Activated CD4-positive, alpha-beta T cell treated with anti-CD3 and anti-CD28 coated beads, Interleukin-10, Interleukin-2, amounts not matched to agents 100 ng/mL and 50 ng/mL, durations not matched to agents 16 hours and 8 hours (primary cell): ENCODE results near the gene NPC2.
"Not testable (repeated sequence)": the region's sequence is repeated elsewhere in the genome, so short reads cannot be mapped to it uniquely, and the experiment has no call there.

Experiments used
- DNase-seq: peaks from one replicate; pipeline ENCODE4 v3.0.0-alpha.2; 2020

The NPC2 gene

DNA sequence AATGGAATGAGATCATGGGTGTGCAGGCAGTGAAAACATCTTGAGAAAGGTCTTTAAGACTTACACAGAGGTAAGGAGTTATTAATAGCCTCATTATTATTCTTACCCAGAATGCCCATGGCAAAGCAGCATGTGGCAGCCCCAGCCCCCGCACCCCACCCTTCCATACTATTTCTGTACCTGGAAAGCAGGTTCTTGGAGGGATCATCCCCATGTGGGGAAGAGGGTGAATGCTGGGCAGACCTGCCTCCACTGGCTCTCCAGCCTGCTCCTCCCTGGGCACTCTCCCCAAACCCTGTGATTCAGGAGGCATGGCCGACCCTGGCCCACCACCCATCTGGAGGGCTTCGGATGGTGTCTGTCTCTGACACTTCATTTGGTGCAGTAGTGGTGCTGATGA lies 28.3 kb downstream of the NPC2 start:
- no peak for DNase-seq

GRCh38 chr14:74463697-74464096 lies 29.4 kb downstream of the NPC2 start:
- DNase-seq = no peak

- DNase-seq = no peak
Observed at GRCh38 chr14:74462993-74463392, 30.1 kb downstream of the NPC2 start.

- DNase-seq = no peak
Observed at GRCh38 chr14:74459976-74460375, 33.1 kb downstream of the NPC2 start.

- peak; percentile 22 for DNase-seq
Observed at GRCh38 chr14:74459289-74459946, 33.7 kb downstream of the NPC2 start.

DNA sequence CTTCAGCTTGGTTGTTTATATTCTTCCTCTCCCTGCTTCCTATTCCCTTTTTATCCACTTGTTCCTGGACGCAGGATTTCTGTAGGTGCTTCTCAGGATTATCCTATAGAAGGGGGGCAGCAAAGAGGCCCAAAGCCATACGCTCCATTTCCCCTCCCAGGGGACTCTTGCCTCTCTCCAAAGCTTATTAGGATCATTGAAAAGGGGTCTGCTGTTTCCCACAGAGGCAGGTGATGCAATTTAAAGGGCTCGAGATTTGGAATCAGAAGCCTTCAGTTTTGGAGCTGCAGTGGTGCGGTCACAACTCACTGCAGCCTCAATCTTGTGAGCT lies 35.6 kb downstream of the NPC2 start:
- DNase-seq = no peak

DNA sequence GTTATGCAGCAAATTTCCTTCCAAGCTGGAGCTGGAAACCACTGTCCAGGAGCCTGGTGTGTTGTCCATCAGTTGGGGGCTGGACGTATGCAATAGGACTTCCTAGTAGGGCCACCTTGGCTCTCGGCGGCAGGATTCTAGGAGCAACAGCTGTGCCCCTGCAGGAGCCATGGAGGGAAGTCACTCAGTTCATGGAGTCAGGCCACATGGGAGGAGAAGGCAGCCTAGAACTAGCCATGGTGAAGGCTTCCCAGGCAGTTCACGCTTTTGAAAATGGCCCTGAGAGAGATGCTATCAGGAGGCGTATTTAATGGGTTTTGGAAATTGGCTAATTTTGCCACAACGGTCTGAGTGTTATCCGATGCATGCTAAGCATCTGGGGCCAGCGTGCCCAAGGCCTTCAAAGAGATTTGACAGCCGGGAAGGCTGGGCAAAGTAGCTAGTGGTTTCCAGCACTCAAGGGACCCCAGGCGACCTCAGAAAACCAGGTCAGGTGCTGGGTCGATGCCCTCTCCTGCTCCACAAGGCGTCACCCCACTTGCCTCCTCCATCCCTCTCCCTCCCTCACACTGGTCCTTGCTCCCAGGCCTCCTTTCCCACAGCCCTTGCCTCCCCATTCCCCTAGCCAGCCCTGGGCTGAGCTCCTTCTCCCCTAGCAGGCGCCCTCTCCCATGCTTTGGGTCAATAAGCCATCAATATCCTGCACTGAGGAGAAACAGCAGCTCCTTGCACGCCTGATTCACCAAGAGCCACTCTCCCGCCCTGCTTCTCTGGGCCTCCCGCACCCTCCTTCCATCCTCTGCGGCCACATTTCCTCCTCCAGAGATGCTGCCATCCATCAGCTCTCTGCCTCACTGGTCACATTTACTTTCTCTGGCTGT lies 36.2 kb downstream of the NPC2 start:
- no peak for DNase-seq

GRCh38 chr14:74454397-74454796 lies 38.7 kb downstream of the NPC2 start:
- not testable (repeated sequence) for DNase-seq

- DNase-seq = no peak
Observed at GRCh38 chr14:74444866-74445265, 48.2 kb downstream of the NPC2 start.

DNA sequence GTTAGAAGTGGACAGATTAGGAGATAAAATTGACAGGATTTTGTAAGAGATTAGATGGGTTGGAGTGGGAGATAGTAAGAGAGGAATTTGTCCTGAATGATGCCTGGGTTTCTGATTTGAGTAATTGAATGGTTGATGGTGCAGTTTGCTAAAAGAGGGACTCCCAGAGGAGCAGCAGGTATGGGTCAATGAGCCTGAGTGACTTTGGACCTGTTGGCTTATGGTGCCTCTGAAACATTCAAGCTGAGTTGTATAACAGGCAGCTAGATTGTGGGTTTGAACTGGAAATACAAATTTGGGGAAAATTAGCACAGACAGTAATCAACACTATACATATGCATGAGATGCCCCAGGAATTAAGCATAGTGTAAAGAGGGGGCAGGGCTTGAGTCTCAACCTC lies 50.3 kb downstream of the NPC2 start:
- no peak for DNase-seq

DNA sequence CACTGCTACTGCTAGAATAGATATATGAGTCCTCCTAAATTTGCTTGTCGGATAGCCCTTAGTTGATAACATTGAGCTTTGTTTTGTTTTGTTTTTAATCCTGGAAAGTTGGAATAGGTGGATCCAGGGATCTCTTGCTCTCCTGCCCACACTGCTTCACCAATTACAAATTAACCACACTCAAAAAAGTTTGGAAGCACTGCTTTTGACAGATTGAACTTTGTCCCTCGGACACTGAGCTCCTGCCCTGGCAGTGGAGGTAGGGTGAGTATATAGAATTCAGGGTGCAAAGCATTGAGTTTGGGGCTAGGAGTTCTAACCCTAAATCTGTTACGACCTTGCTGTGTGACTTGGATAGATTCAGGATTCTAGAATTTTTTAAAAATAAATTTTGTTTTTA lies 52.0 kb downstream of the NPC2 start:
- no peak for DNase-seq

GRCh38 chr14:74438351-74438915 lies 54.7 kb downstream of the NPC2 start:
- no peak for DNase-seq

- no peak for DNase-seq
Observed at GRCh38 chr14:74437496-74438053, 55.5 kb downstream of the NPC2 start.

DNA sequence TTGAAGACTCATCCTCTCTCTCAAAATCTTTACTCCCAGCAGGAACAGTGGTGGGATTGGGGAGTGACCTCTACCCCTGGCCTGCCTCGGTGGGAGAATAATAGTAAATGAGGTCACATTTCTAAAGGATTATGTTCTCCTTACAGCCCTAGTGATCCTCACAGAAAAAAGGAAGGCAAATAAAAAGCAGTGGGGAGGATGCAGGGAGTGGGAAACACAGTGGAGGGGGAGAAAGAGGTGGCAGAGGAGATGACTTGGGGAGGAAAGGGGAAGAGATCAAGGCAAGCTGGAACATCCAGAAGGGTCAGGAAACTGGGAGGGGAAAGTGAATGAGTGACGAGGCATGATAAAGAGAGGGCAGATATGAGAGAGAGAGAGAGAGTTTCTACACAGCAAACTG lies 58.8 kb downstream of the NPC2 start:
- no peak for DNase-seq

DNA sequence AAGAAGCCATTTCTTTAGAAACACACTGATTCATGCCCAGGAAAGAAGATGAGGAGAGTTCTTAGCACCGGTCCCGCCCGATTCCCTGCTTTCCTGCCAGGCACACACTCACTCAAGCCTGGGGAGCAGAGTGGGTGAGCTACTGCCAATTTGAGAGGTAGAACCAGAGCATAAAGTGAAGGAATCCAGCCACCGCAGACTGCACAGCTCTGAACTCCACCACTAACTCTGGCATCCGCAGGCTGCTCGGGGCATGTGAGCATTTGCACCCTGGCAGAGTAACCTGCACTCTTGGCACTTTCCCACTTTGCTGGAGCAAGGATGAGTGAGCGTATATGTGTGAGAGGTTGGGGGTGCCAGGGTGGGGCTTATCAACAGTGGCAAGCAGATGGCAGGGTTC lies 63.1 kb downstream of the NPC2 start:
- DNase-seq = no peak
